ENCODE measurements around the gene PLCH1.
"Not testable (repeated sequence)": the region's sequence is repeated elsewhere in the genome, so short reads cannot be mapped to it uniquely, and the experiment has no call there.

Gene PLCH1

DNA sequence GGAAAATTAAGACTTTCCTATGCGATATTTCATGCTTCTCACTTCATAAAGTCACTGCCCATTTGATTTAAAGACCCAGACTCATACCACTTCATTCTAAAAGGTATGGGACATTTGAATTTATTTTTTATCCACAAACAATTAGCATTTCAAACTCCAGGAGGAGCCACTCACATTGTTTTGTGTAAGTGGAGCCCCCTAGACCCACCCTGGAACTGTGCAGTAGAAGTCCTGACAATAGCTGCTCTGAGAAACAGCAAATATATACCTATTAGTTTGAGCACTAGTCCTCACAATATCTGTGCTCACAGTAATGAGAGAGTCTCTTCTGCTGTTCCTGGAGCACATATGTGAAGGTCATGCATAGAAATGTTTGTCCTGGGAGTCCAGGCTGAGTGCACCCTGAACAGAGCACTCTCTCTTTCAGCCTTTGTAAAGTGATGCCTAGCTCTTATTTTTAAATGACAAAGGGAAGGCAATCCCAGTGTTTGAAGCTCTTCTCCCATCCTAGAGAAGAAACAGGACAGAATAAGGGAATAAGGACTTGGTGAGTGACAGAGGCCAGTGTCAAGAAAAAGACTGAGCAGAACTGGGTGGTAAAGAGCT, 323.9 kb downstream of the PLCH1 start:
- DNase-seq, result no peak

DNA sequence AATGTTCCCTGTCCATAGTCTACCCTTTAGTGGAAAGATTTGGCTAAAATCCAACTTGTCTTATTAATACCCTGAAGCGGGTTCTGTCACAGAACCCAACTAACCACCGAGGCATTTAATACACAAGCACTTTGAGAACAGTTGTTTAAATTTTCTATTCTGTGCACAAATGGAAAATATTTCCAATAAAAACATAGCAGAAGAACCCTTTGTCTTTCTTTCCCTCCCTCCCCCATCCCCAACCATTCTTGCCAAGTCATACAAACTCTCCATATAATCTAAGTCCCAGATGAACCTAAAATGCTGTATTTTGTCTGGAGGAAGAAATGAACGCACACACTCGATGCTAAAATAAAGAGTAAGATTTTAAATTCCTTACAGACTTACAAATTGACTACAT, 324.5 kb downstream of the PLCH1 start:
- DNase-seq, result no peak

DNA sequence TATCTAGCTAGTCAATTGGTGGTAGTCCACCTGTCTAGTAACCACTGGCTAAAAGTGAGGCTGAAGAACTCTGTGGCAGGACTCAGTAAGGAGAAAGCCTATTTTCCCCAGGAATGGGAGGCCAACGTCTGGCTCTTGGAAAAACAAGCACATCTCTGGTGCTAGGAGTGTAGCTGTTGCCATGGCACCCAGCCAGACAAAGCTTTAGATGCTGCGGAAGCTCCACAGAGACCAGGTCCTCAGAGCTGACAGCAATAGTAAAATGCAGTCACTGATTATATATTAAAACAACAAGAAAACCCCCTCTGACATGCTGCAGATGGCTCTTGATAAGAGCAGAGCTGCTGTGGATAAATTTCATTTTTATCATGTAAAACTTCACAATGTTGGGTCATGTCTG, 326.5 kb downstream of the PLCH1 start:
- peak in 34 of 56 donors; percentile 1 to 73 (median 14) for DNase-seq

- DNase-seq, result no peak
These were observed 327.8 kb downstream of the PLCH1 start for GRCh38 chr3:155417119-155417517.

DNA sequence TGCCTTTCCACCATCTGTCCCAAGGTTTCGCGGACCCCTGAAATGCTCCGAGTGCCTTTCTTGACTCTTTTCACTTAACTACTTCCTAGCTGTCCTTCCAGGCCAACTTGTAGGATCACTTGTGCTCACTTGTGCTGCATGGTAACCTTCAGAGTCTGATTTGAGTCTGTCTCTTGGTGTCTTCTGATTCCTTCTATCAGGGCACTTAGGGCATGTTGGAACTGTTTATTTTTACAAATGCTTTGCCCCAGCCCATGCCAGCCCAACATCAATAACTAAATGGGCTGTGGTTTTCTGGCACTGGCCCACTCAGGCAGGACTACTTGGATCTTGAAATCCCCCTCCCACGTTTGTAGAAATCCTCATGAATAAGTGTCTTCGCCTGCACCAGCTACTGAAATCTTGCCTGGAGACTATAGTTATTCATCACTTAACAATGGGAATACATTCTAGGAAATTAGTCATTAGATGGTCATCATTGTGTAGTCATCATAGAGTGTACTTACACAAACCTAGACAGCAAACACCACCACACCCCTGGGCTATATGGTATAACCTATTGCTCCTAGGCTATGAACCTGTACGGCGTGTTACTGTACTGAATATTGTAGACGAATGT, 328.3 kb downstream of the PLCH1 start:
- no peak for DNase-seq

DNA sequence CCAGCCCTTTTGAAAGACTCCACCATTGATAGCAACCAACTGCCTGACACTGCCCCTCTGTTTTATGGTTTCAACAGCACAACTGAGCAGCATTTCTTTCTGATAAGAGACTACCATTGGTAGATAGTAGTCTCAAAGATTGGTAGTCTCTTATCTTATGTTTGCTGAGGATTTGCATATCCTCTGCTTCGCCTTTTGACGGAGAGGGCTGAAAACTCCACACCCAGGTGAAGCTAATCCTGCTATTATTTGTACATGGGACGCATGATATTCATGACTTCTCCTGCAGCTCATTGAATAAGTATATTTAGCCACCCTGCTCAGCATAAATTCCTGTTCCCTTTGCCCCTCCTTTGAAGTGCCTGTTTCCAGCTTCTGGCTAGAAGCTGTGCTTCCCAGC, 332.0 kb downstream of the PLCH1 start:
- no peak for DNase-seq

- DNase-seq, result no peak
These were observed 333.2 kb downstream of the PLCH1 start for GRCh38 chr3:155411500-155412223.

GRCh38 chr3:155409336-155409735, 335.5 kb downstream of the PLCH1 start:
- DNase-seq, result no peak

GRCh38 chr3:155407971-155408370, 336.9 kb downstream of the PLCH1 start:
- DNase-seq, result no peak

- no peak for DNase-seq
These were observed 337.5 kb downstream of the PLCH1 start for GRCh38 chr3:155407331-155407730.

DNA sequence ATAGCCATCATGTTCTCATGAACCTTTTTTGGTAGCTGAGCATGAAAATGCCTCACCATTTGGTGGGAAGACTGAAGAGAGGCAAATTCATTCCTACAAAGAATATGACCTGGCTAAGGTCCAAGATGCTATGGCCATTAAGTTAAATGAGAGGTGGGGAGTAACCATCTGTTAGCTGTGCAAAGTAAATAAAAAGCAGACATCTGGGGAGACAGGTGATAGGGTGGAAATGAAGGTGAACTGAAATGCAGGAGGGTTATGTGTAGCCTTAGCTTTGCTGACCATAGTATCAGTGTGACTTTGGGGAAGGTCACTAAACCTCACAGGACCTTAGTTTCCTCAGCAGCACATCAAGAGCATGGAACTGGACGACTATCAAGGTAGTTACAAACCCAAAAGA, 340.4 kb downstream of the PLCH1 start:
- no peak for DNase-seq

DNA sequence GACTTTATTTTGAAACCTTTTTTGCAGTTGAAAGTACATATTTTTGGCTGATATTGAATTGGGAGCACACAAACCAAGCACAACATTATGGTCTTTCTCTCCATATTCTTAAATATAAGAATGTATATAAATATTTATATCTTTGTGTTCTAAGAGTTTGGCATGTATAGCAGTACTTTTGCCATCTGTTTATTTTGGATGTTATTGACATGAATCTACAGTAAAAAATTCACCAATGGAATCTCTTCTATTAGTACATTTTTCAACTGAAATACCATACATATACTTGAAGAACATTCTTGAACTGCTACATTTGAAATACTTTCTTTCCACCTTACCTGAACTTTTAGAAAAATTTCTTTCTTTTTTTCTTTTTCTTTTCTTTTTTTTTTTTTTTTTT, 342.2 kb downstream of the PLCH1 start:
- DNase-seq, result no peak

DNA sequence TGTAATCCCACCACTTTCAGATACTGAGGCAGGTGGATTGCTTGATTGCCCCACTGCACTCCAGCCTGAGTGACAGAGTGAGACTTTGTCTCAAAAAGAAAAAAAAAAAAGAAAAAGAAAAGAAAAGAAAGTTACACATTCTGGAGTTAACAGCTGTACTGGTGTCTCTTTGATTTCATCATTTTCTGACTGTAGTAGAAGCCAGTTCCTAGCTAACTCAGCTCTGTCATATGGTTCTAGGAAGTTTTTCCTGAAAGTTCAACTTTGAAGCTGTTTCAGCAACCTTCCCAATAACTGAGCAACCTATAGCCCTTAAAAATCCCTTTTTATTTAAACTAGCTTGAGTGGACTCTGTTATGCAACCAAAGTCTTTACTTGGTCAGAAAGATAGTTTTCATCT, 346.8 kb downstream of the PLCH1 start:
- no peak for DNase-seq

GRCh38 chr3:155394896-155395295, 350.0 kb downstream of the PLCH1 start:
- DNase-seq, result not testable (repeated sequence)

- DNase-seq, result no peak
These were observed 350.6 kb downstream of the PLCH1 start for GRCh38 chr3:155394240-155394639.

GRCh38 chr3:155393316-155393715, 351.6 kb downstream of the PLCH1 start:
- DNase-seq, result no peak

- no peak for DNase-seq
These were observed 352.7 kb downstream of the PLCH1 start for GRCh38 chr3:155392138-155392537.

- DNase-seq, result no peak
These were observed 353.3 kb downstream of the PLCH1 start for GRCh38 chr3:155391551-155391958.

DNA sequence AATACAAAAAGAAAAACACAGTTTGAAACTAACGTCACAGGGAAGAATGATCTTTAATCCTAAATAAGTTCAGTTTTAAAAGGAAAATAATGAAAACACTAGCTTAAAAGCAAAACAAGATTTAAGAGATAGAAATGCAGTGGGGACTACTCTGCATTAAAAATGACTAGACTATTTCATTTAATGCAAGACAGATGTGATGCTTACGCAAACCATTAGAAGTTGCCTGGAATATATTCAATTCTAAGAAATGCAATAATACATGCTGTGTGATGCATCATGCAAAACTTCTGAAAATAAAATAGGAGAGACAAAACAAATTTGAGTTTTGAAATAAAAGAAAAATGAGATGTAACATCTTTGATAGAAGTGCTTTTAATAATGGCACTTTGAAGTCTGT, 353.8 kb downstream of the PLCH1 start:
- no peak for DNase-seq

DNA sequence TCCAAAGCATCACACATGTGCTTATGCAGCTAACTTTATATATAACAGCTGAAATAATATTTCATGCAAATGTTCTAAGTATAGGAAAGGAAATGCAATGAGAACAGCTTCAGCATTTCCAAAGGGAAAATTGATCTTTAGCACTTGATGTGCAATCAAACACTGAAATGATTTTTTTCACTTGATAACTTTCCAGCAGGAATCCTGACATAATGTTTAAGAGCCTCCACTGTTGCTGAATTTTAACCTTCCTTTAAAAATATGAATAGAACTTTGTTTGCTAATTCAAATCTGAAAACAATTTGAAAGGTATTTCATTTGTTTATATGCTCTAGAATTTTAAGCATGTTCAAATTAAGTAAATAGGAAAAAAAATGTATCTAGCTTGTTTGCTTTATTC, 354.5 kb downstream of the PLCH1 start:
- DNase-seq, result no peak

GRCh38 chr3:155388417-155388816, 356.5 kb downstream of the PLCH1 start:
- no peak for DNase-seq

DNA sequence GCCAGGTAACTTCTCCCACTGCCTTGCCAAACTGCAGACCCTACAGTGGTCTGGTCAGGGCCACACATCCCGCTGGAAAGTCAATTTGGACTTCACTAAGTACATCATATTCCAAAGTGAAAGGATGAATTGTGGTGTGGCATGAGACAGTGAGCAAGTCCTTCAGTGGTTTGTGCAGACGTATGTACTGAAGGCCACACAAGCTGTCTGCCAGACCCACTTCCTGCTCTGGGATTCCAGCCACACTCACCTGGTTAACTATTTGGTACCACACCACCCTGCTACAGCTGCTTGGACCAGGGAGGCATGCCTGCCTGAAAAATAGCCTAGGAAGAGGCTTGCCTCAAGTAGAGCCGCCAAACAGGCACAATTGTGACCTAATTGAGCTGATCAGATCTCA, 357.3 kb downstream of the PLCH1 start:
- DNase-seq, result no peak

DNA sequence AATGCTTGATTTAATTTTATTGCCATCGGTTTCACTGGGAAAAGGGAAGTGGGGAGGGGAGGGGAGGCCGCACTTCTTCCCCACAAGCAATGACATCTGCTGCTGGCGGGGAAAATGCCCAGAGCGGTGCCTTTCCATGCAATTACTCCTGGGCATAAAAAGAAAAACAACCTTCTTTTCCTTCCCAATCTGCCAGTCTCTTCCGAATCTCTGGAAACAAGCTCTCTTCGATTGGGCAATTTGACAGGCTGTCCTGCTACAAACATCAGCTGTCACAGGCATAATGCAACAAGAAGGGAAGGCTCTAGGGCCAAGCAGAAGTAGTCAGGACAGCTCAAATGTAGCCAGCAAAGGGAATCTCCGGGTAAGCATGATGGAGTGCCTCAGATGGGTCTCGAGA, 358.0 kb downstream of the PLCH1 start:
- no peak for DNase-seq
